ENCODE data around the gene C2orf81.

DNA sequence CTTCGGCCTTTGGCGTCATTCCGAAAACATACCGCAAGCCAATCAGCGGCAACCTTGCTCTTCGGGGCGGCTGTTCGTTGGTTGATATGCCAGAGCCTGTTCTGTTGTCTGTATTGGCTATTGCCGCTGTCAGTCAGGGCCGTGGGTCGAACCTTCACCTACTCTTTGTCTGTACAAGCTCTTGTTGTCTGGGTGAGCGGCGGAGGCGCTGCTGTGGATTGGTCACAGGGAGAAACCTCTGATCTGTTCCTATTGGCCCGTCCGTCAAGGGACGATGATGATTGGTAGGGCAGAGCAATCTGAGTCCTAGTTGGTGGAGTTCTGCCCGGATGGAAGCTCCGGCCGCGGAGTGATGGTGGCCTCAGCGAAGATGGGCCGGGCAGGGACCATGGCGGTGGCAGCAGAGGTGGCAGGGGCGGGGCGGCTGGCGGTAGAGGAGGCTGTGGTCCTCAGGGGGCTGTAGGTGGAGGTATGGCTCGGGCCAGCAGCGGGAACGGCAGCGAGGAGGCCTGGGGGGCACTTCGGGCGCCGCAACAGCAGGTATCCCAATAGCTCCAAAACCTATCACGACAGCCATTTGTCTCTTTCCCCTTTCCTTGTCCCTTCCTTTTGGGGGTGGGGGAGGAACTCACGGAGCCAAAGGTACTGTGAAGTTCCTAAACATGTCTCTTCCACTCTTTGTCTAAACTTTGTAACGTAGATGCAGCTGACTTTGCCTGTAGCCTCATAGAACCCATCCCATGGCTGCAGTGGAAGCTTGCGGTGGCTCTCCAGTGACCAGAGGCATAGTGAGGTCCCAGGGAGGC, 36.9 kb upstream of the C2orf81 start, which contains the start of gene WBP1:
- TF ChIP-seq, protein P1, sequence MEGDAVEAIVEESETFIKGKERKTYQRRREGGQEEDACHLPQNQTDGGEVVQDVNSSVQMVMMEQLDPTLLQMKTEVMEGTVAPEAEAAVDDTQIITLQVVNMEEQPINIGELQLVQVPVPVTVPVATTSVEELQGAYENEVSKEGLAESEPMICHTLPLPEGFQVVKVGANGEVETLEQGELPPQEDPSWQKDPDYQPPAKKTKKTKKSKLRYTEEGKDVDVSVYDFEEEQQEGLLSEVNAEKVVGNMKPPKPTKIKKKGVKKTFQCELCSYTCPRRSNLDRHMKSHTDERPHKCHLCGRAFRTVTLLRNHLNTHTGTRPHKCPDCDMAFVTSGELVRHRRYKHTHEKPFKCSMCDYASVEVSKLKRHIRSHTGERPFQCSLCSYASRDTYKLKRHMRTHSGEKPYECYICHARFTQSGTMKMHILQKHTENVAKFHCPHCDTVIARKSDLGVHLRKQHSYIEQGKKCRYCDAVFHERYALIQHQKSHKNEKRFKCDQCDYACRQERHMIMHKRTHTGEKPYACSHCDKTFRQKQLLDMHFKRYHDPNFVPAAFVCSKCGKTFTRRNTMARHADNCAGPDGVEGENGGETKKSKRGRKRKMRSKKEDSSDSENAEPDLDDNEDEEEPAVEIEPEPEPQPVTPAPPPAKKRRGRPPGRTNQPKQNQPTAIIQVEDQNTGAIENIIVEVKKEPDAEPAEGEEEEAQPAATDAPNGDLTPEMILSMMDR (IDR thresholded peaks at IDR 0.05; ENCODE audit: insufficient read depth, low read depth, low read length), result no peak
- peak; percentile 80 for TF ChIP-seq EZH2 (IDR thresholded peaks at IDR 0.05; ENCODE audit: insufficient read depth, low read length)
